ENCODE data around the gene ABCC4.
A peak's percentile ranks its signal among the peaks of the same experiment; 100 is the strongest.

DNA sequence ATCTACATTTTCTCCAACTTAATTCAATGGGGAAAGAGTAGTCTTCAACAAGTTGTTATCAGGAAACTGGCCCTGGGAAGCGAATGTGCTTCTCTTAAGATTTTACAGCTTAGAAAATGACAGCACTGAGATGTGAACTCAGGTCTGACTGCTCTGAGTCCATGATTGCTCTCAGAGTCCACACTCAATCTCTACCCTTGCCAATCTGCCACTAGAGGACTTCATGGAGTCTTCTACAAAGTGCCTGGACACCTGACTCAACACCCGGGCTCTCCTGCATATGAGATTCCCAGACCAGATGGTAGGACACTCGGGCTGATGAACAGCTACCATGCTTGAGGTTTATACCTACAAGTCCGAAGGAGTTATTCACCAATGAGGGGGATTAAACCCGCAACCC lies 74.8 kb downstream of the ABCC4 start:
- no peak for TF ChIP-seq SRSF9 (IDR thresholded peaks at IDR 0.05; ENCODE audit: borderline replicate concordance, insufficient read depth, low read depth, low read length, poor library complexity, severe bottlenecking)
- TF ChIP-seq ZNF33B (CRISPR knock-in tag; IDR thresholded peaks at IDR 0.05) = no peak
- no peak for TF ChIP-seq ZNF558 (CRISPR knock-in tag; IDR thresholded peaks at IDR 0.05; ENCODE audit: borderline replicate concordance)
- TF ChIP-seq ZZZ3 (CRISPR knock-in tag; IDR thresholded peaks at IDR 0.05; ENCODE audit: borderline replicate concordance) = no peak
- TF ChIP-seq KLF16 (CRISPR knock-in tag; IDR thresholded peaks at IDR 0.05) = no peak
- TF ChIP-seq, protein P1, sequence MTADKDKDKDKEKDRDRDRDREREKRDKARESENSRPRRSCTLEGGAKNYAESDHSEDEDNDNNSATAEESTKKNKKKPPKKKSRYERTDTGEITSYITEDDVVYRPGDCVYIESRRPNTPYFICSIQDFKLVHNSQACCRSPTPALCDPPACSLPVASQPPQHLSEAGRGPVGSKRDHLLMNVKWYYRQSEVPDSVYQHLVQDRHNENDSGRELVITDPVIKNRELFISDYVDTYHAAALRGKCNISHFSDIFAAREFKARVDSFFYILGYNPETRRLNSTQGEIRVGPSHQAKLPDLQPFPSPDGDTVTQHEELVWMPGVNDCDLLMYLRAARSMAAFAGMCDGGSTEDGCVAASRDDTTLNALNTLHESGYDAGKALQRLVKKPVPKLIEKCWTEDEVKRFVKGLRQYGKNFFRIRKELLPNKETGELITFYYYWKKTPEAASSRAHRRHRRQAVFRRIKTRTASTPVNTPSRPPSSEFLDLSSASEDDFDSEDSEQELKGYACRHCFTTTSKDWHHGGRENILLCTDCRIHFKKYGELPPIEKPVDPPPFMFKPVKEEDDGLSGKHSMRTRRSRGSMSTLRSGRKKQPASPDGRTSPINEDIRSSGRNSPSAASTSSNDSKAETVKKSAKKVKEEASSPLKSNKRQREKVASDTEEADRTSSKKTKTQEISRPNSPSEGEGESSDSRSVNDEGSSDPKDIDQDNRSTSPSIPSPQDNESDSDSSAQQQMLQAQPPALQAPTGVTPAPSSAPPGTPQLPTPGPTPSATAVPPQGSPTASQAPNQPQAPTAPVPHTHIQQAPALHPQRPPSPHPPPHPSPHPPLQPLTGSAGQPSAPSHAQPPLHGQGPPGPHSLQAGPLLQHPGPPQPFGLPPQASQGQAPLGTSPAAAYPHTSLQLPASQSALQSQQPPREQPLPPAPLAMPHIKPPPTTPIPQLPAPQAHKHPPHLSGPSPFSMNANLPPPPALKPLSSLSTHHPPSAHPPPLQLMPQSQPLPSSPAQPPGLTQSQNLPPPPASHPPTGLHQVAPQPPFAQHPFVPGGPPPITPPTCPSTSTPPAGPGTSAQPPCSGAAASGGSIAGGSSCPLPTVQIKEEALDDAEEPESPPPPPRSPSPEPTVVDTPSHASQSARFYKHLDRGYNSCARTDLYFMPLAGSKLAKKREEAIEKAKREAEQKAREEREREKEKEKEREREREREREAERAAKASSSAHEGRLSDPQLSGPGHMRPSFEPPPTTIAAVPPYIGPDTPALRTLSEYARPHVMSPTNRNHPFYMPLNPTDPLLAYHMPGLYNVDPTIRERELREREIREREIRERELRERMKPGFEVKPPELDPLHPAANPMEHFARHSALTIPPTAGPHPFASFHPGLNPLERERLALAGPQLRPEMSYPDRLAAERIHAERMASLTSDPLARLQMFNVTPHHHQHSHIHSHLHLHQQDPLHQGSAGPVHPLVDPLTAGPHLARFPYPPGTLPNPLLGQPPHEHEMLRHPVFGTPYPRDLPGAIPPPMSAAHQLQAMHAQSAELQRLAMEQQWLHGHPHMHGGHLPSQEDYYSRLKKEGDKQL (CRISPR knock-in tag; IDR thresholded peaks at IDR 0.05; ENCODE audit: low read depth) = no peak
- TF ChIP-seq LBX2 (CRISPR knock-in tag; IDR thresholded peaks at IDR 0.05; ENCODE audit: borderline replicate concordance) = no peak
- TF ChIP-seq NBN (conservative IDR thresholded peaks at IDR 0.05) = no peak
- TF ChIP-seq, protein P2, sequence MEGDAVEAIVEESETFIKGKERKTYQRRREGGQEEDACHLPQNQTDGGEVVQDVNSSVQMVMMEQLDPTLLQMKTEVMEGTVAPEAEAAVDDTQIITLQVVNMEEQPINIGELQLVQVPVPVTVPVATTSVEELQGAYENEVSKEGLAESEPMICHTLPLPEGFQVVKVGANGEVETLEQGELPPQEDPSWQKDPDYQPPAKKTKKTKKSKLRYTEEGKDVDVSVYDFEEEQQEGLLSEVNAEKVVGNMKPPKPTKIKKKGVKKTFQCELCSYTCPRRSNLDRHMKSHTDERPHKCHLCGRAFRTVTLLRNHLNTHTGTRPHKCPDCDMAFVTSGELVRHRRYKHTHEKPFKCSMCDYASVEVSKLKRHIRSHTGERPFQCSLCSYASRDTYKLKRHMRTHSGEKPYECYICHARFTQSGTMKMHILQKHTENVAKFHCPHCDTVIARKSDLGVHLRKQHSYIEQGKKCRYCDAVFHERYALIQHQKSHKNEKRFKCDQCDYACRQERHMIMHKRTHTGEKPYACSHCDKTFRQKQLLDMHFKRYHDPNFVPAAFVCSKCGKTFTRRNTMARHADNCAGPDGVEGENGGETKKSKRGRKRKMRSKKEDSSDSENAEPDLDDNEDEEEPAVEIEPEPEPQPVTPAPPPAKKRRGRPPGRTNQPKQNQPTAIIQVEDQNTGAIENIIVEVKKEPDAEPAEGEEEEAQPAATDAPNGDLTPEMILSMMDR (CRISPR knock-in tag; IDR thresholded peaks at IDR 0.05) = peak; percentile 20; the same call in 1 of the 2 replicates
- TF ChIP-seq, protein P3, sequence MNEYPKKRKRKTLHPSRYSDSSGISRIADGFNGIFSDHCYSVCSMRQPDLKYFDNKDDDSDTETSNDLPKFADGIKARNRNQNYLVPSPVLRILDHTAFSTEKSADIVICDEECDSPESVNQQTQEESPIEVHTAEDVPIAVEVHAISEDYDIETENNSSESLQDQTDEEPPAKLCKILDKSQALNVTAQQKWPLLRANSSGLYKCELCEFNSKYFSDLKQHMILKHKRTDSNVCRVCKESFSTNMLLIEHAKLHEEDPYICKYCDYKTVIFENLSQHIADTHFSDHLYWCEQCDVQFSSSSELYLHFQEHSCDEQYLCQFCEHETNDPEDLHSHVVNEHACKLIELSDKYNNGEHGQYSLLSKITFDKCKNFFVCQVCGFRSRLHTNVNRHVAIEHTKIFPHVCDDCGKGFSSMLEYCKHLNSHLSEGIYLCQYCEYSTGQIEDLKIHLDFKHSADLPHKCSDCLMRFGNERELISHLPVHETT (CRISPR knock-in tag; conservative IDR thresholded peaks at IDR 0.05) = no peak
- no peak for TF ChIP-seq ZNF724P (CRISPR knock-in tag; IDR thresholded peaks at IDR 0.05; ENCODE audit: borderline replicate concordance)
- no peak for TF ChIP-seq FOXC1 (CRISPR knock-in tag; IDR thresholded peaks at IDR 0.05; ENCODE audit: borderline replicate concordance)
- no peak for TF ChIP-seq SUZ12 (IDR thresholded peaks at IDR 0.05; ENCODE audit: low read depth, low read length)
- TF ChIP-seq EZH2 (conservative IDR thresholded peaks at IDR 0.05; ENCODE audit: low read depth, low read length) = no peak

All from HepG2 (cell line).